ENCODE results near the gene FCAMR.
"Not testable (repeated sequence)": the region's sequence is repeated elsewhere in the genome, so short reads cannot be mapped to it uniquely, and the experiment has no call there.

FCAMR gene

GRCh38 chr1:206933333-206933945 is 36.8 kb downstream of the FCAMR start:
- no peak for DNase-seq

- no peak for DNase-seq
Observed at GRCh38 chr1:206932177-206932576, 38.1 kb downstream of the FCAMR start.

- no peak for DNase-seq
Observed at GRCh38 chr1:206931709-206932108, 38.6 kb downstream of the FCAMR start.

GRCh38 chr1:206930210-206930798 is 40.0 kb downstream of the FCAMR start:
- DNase-seq = no peak

- no peak for DNase-seq
Observed at GRCh38 chr1:206929524-206929923, 40.7 kb downstream of the FCAMR start.

GRCh38 chr1:206926286-206926685 is 44.0 kb downstream of the FCAMR start:
- no peak for DNase-seq

GRCh38 chr1:206925106-206925736 is 45.0 kb downstream of the FCAMR start:
- DNase-seq = no peak

- no peak for DNase-seq
Observed at GRCh38 chr1:206924592-206925105, 45.6 kb downstream of the FCAMR start.

- not testable (repeated sequence) for DNase-seq
Observed at GRCh38 chr1:206923961-206924557, 46.2 kb downstream of the FCAMR start.

- no peak for DNase-seq
Observed at GRCh38 chr1:206923009-206923960, 47.0 kb downstream of the FCAMR start.

GRCh38 chr1:206922524-206922923 is 47.7 kb downstream of the FCAMR start:
- DNase-seq = no peak

GRCh38 chr1:206921772-206922265 is 48.4 kb downstream of the FCAMR start, which contains the start of gene FCMR:
FCMR (minus strand) TSS chr1:206921941; CDS start chr1:206921854, 87 bp downstream.
- no peak for DNase-seq

GRCh38 chr1:206918076-206918475 is 52.2 kb downstream of the FCAMR start:
- DNase-seq = no peak

- DNase-seq = no peak
Observed at GRCh38 chr1:206916000-206916709, 54.1 kb downstream of the FCAMR start.

GRCh38 chr1:206915030-206915735 is 55.1 kb downstream of the FCAMR start:
- no peak for DNase-seq

GRCh38 chr1:206913766-206914537 is 56.3 kb downstream of the FCAMR start:
- no peak for DNase-seq

- DNase-seq = peak; percentile 44
Observed at GRCh38 chr1:206912445-206913095, 57.7 kb downstream of the FCAMR start.

- DNase-seq = no peak
Observed at GRCh38 chr1:206911064-206911663, 59.1 kb downstream of the FCAMR start.

- DNase-seq = no peak
Observed at GRCh38 chr1:206909883-206910318, 60.4 kb downstream of the FCAMR start.
